Gastroesophageal sphincter (tissue), 3 donors: ENCODE measurements around the gene AMER2.

ENCODE experiments used
- EP300 ChIP-seq: sonication (generic); formaldehyde crosslinking; IDR thresholded peaks from one replicate; pipeline ENCODE4 v1.6.1; 2017; ENCODE audit warnings: antibody characterized with exemption, mild to moderate bottlenecking
- POLR2A ChIP-seq, 2 donors: fragments of 450-650 bp; IDR thresholded peaks; one replicate each; pipeline ENCODE4 v1.6.1; 2017; ENCODE audit warnings: antibody characterized with exemption in 2 of 2, mild to moderate bottlenecking in 2 of 2, moderate library complexity in 1 of 2
- POLR2AphosphoS5 ChIP-seq: sonication (generic); formaldehyde crosslinking; IDR thresholded peaks from one replicate; pipeline ENCODE4 v1.6.1; 2017; ENCODE audit warnings: antibody characterized with exemption
- TF ChIP-seq, protein P1 (sequence below), 4 experiments: fragments of 200-600 bp in 2 of 4; fragments of 450-650 bp in 2 of 4; sonication (generic) in 1 of 4; IDR thresholded peaks; one replicate each; pipeline ENCODE4 v1.5.1; 2017 to 2019; ENCODE audit warnings: antibody characterized with exemption in 4 of 4, mild to moderate bottlenecking in 2 of 4, moderate library complexity in 2 of 4

DNA sequence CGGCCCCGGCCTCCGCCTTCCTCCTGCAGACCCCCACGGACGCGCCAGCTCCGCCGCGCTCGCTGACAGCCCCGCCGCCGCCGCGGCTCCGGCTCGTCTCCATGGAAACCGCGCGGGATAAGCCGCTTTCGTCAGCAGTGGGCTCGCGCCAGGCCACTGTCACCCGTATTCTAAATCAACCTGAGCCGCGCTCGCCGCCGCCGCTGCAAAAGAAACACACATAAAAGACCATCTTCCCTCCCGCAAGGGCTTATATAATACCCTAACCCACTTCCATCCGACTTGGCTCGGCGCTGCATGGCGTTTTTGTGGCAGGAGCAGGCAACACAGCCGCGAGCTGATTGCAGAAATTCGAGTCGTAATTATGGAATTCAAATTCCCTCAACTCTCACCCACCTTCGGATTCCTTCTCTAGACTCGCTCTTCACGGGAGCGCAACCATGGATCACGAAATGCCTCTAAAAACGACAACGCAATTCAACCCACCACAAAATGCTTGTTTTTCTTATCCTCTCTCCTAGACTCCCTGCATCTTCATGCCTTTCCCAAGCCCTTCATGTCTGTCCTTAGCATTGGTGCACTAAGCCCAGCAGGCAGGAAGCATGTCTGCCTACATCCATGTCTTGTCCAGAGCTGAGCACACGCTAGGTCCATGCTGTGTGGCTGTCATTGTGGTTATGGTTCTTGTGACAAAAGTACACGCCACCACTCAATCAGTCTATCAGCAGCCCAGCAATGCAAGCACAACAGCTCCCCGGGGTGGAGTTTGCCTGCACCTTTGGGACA is at the start of gene AMER2:
- no peak for TF ChIP-seq EP300
- TF ChIP-seq, protein P1, sequence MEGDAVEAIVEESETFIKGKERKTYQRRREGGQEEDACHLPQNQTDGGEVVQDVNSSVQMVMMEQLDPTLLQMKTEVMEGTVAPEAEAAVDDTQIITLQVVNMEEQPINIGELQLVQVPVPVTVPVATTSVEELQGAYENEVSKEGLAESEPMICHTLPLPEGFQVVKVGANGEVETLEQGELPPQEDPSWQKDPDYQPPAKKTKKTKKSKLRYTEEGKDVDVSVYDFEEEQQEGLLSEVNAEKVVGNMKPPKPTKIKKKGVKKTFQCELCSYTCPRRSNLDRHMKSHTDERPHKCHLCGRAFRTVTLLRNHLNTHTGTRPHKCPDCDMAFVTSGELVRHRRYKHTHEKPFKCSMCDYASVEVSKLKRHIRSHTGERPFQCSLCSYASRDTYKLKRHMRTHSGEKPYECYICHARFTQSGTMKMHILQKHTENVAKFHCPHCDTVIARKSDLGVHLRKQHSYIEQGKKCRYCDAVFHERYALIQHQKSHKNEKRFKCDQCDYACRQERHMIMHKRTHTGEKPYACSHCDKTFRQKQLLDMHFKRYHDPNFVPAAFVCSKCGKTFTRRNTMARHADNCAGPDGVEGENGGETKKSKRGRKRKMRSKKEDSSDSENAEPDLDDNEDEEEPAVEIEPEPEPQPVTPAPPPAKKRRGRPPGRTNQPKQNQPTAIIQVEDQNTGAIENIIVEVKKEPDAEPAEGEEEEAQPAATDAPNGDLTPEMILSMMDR (IDR thresholded peaks at IDR 0.05), result no peak
- TF ChIP-seq POLR2A (IDR thresholded peaks at IDR 0.05), result no peak
- no peak for TF ChIP-seq POLR2AphosphoS5
